Measurements from ENCODE around the gene RNF212. TPM values are rescaled to one million over a fixed set of nuclear protein-coding genes. Genes with fewer than 3 reads are reported as not detected.

RNF212 gene
- total RNA-seq, 1 donor from 2014 or later: 11.2 TPM

GRCh38 chr4:1058997-1059665, 54.2 kb downstream of the RNF212 start:
- H3K36me3 Mint-ChIP-seq (ENCODE audit: insufficient read depth): no peaks in the 10 kb centered on the region
- H3K4me3 Mint-ChIP-seq (ENCODE audit: low read depth): no peak overlapping the region
- H3K9me3 Mint-ChIP-seq (ENCODE audit: low read depth): no peaks in the 10 kb centered on the region
- TF ChIP-seq, protein P1, sequence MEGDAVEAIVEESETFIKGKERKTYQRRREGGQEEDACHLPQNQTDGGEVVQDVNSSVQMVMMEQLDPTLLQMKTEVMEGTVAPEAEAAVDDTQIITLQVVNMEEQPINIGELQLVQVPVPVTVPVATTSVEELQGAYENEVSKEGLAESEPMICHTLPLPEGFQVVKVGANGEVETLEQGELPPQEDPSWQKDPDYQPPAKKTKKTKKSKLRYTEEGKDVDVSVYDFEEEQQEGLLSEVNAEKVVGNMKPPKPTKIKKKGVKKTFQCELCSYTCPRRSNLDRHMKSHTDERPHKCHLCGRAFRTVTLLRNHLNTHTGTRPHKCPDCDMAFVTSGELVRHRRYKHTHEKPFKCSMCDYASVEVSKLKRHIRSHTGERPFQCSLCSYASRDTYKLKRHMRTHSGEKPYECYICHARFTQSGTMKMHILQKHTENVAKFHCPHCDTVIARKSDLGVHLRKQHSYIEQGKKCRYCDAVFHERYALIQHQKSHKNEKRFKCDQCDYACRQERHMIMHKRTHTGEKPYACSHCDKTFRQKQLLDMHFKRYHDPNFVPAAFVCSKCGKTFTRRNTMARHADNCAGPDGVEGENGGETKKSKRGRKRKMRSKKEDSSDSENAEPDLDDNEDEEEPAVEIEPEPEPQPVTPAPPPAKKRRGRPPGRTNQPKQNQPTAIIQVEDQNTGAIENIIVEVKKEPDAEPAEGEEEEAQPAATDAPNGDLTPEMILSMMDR (IDR thresholded peaks at IDR 0.05; ENCODE audit: unreplicated experiment): no peak
- peaks cover 54% of the 10 kb centered on the region for H3K27me3 Mint-ChIP-seq
- peaks cover 7% of the 10 kb centered on the region for H3K4me1 Mint-ChIP-seq (ENCODE audit: low read depth)
- H3K27ac Mint-ChIP-seq: no peak overlapping the region
- no peak for DNase-seq (ENCODE audit: low spot score, unreplicated experiment)

GRCh38 chr4:1058198-1058996, 55.0 kb downstream of the RNF212 start:
- H3K27me3 Mint-ChIP-seq: peaks cover 53% of the 10 kb centered on the region
- H3K4me1 Mint-ChIP-seq (ENCODE audit: low read depth): peaks cover 7% of the 10 kb centered on the region
- no peak for DNase-seq (ENCODE audit: low spot score, unreplicated experiment)
- TF ChIP-seq, protein P1 (IDR thresholded peaks at IDR 0.05; ENCODE audit: unreplicated experiment): no peak
- H3K4me3 Mint-ChIP-seq (ENCODE audit: low read depth): no peak overlapping the region
- no peak overlapping the region for H3K27ac Mint-ChIP-seq
- H3K9me3 Mint-ChIP-seq (ENCODE audit: low read depth): no peaks in the 10 kb centered on the region
- no peaks in the 10 kb centered on the region for H3K36me3 Mint-ChIP-seq (ENCODE audit: insufficient read depth)

GRCh38 chr4:1057403-1057745, 56.0 kb downstream of the RNF212 start:
- Mint-ChIP-seq H3K9me3 (ENCODE audit: low read depth) (no peaks in the 10 kb centered on the region), H3K4me3 (ENCODE audit: low read depth) (no peak overlapping the region), H3K36me3 (ENCODE audit: insufficient read depth) (no peaks in the 10 kb centered on the region), H3K27ac (no peak overlapping the region), H3K27me3 (peaks cover 55% of the 10 kb centered on the region), H3K4me1 (ENCODE audit: low read depth) (peaks cover 7% of the 10 kb centered on the region)
- TF ChIP-seq, protein P1 (IDR thresholded peaks at IDR 0.05; ENCODE audit: unreplicated experiment): no peak
- no peak for DNase-seq (ENCODE audit: low spot score, unreplicated experiment)

GRCh38 chr4:1056671-1057402, 56.5 kb downstream of the RNF212 start:
- Mint-ChIP-seq H3K4me3 (ENCODE audit: low read depth) (no peak overlapping the region), H3K9me3 (ENCODE audit: low read depth) (no peaks in the 10 kb centered on the region), H3K27ac (no peak overlapping the region), H3K36me3 (ENCODE audit: insufficient read depth) (no peaks in the 10 kb centered on the region), H3K4me1 (ENCODE audit: low read depth) (peaks cover 7% of the 10 kb centered on the region), H3K27me3 (peaks cover 52% of the 10 kb centered on the region)
- DNase-seq (ENCODE audit: low spot score, unreplicated experiment): no peak
- TF ChIP-seq, protein P1 (IDR thresholded peaks at IDR 0.05; ENCODE audit: unreplicated experiment): no peak

Measured in progenitor cell of endocrine pancreas (in vitro differentiated cells).